Progenitor cell of endocrine pancreas (in vitro differentiated cells): ENCODE results near the gene ARMH4. TPM values are rescaled to one million over a fixed set of nuclear protein-coding genes. Genes with fewer than 3 reads are reported as not detected.

Experiments used
- DNase-seq: peaks from one replicate; pipeline ENCODE4 v3.0.0; 2021; ENCODE audit warnings: low spot score; ENCODE audit not compliant: unreplicated experiment
- H3K27ac Mint-ChIP-seq: 2 replicates; pipeline ENCODE4 v1.8.0; 2021; ENCODE audit warnings: mild to moderate bottlenecking, moderate library complexity, mixed read lengths
- H3K27me3 Mint-ChIP-seq: 2 replicates; pipeline ENCODE4 v1.8.0; 2021; ENCODE audit warnings: mixed read lengths
- H3K36me3 Mint-ChIP-seq: 2 replicates; pipeline ENCODE4 v1.8.0; 2022; ENCODE audit warnings: mixed read lengths; ENCODE audit not compliant: insufficient read depth
- H3K4me1 Mint-ChIP-seq: 2 replicates; pipeline ENCODE4 v1.8.0; 2021; ENCODE audit warnings: low read depth, mixed read lengths
- H3K4me3 Mint-ChIP-seq: 2 replicates; pipeline ENCODE4 v1.8.0; 2021; ENCODE audit warnings: low read depth, mild to moderate bottlenecking, moderate library complexity, mixed read lengths
- H3K9me3 Mint-ChIP-seq: 2 replicates; pipeline ENCODE4 v1.8.0; 2021; ENCODE audit warnings: low read depth, mixed read lengths
- CTCF ChIP-seq: fragments of 200-600 bp; sonication (generic); IDR thresholded peaks from one replicate; pipeline ENCODE4 v1.5.0; 2021; ENCODE audit warnings: antibody characterized with exemption, mild to moderate bottlenecking; ENCODE audit not compliant: unreplicated experiment
- long read RNA-seq: library from polyadenylated mRNA; unstranded; transcript quantifications from one replicate; pipeline ENCODE4 v2.0.0, GENCODE V29; 2020
- total RNA-seq: library from RNA; stranded (reverse); gene quantifications from 2 replicates; pipeline ENCODE4 v1.2.1, GENCODE V29; 2021

The ARMH4 gene
- total RNA-seq, result 31.5 and 36.2 TPM in 2 replicates
- long read RNA-seq, full-length matches to known transcripts, result 40 of 216 reads
- long read RNA-seq, partial matches to known transcripts, result 154 of 216 reads
- long read RNA-seq, other reads (novel, unspliced or antisense), result 22 of 216 reads

- H3K27me3 Mint-ChIP-seq, result peaks cover 20% of the 10 kb centered on the region
- H3K4me3 Mint-ChIP-seq, result peak within 1 kb of the TSS; percentile 90
- H3K4me1 Mint-ChIP-seq, result peaks cover 13% of the 10 kb centered on the region
- peak within 1 kb of the TSS; percentile 92 for H3K27ac Mint-ChIP-seq
- H3K36me3 Mint-ChIP-seq, result no peaks in the 10 kb centered on the region
- DNase-seq, result peak; percentile 80
- no peaks in the 10 kb centered on the region for H3K9me3 Mint-ChIP-seq
- peak; percentile 41 for TF ChIP-seq CTCF
These were observed at the start of gene ARMH4 for GRCh38 chr14:58152014-58152857. Gene ARMH4, minus strand, starts transcription at chr14:58152213. Its CDS starts 12,855 bp downstream, at chr14:58139358.

- peaks cover 8% of the 10 kb centered on the region for H3K27me3 Mint-ChIP-seq
- peaks cover 5% of the 10 kb centered on the region for H3K36me3 Mint-ChIP-seq
- H3K4me3 Mint-ChIP-seq, result peak overlapping the region; percentile 97
- no peak for DNase-seq
- H3K9me3 Mint-ChIP-seq, result no peaks in the 10 kb centered on the region
- no peak for TF ChIP-seq CTCF
- H3K27ac Mint-ChIP-seq, result peak overlapping the region; percentile 98
- H3K4me1 Mint-ChIP-seq, result peaks cover 13% of the 10 kb centered on the region
These were observed 48.8 kb upstream of the ARMH4 start for GRCh38 chr14:58200846-58201245.

- no peak for TF ChIP-seq CTCF
- no peak for DNase-seq
- peak overlapping the region; percentile 98 for H3K27ac Mint-ChIP-seq
- peaks cover 5% of the 10 kb centered on the region for H3K36me3 Mint-ChIP-seq
- H3K4me1 Mint-ChIP-seq, result peaks cover 13% of the 10 kb centered on the region
- peaks cover 9% of the 10 kb centered on the region for H3K27me3 Mint-ChIP-seq
- H3K4me3 Mint-ChIP-seq, result peak overlapping the region; percentile 97
- H3K9me3 Mint-ChIP-seq, result no peaks in the 10 kb centered on the region
These were observed 48.4 kb upstream of the ARMH4 start for GRCh38 chr14:58200480-58200841.

- peak; percentile 77 for DNase-seq
- no peak for TF ChIP-seq CTCF
- peak within 1 kb of the TSS; percentile 97 for H3K4me3 Mint-ChIP-seq
These were observed 47.9 kb upstream of the ARMH4 start, which contains the start of gene ACTR10 for GRCh38 chr14:58199726-58200479. Gene ACTR10, plus strand, starts transcription at chr14:58200149. Its CDS starts 69 bp downstream, at chr14:58200218.

GRCh38 chr14:58198086-58198485 is 46.1 kb upstream of the ARMH4 start:
- Mint-ChIP-seq H3K36me3 (peaks cover 2% of the 10 kb centered on the region), H3K4me3 (no peak overlapping the region), H3K9me3 (no peaks in the 10 kb centered on the region), H3K4me1 (peaks cover 13% of the 10 kb centered on the region), H3K27ac (peak overlapping the region; percentile 46), H3K27me3 (peaks cover 9% of the 10 kb centered on the region)
- no peak for DNase-seq
- no peak for TF ChIP-seq CTCF

More at GRCh38 chr14:58199726-58200479, 47.9 kb upstream of the ARMH4 start, which contains the start of gene ACTR10:
- Mint-ChIP-seq H3K27ac (peak within 1 kb of the TSS; percentile 98), H3K4me1 (peaks cover 13% of the 10 kb centered on the region), H3K36me3 (peaks cover 5% of the 10 kb centered on the region), H3K27me3 (peaks cover 9% of the 10 kb centered on the region), H3K9me3 (no peaks in the 10 kb centered on the region)
